H1 (cell line): Measurements from ENCODE around the gene ZNF669. TPM values are rescaled to one million over a fixed set of nuclear protein-coding genes. Genes with fewer than 3 reads are reported as not detected.

Source experiments
- CTCF ChIA-PET: fragments of 300-600 bp; sonication (Branson Sonifier 250); formaldehyde crosslinking; loops from one replicate; lab custom pipeline; 2021; ENCODE audit not compliant: partially characterized antibody; lab: Charles Lee
- POLR2A ChIA-PET: fragments of 300-600 bp; sonication (Branson Sonifier 250); formaldehyde crosslinking; loops from one replicate; lab custom pipeline; 2021; ENCODE audit warnings: inconsistent platforms; ENCODE audit not compliant: partially characterized antibody; lab: Charles Lee
- DNase-seq, 2 experiments: peaks; one replicate each; pipeline versions ENCODE4 v3.0.0 to v3.0.0-alpha.2; 2010 to 2022; ENCODE audit warnings: low spot score in 2 of 2, low read depth in 1 of 2, mixed read lengths in 1 of 2
- FAIRE-seq: peaks from 2 replicates; lab custom pipeline; 2011; peaks lifted over from hg19 to GRCh38; lab: Jason Lieb, UNC
- H2AFZ ChIP-seq: 2 replicates; pipeline ENCODE4 v1.8.1; 2012; ENCODE audit warnings: low read length, inconsistent platforms
- H2AK5ac ChIP-seq: 2 replicates; pipeline ENCODE4 v1.6.1; 2013; ENCODE audit warnings: low read depth, low read length
- H2BK120ac ChIP-seq: replicated peaks from 2 replicates; pipeline ENCODE3; 2013; ENCODE audit warnings: low read depth, low read length, inconsistent platforms
- H2BK12ac ChIP-seq: 2 replicates; pipeline ENCODE4 v1.6.1; 2013; ENCODE audit warnings: low read depth, low read length
- H2BK15ac ChIP-seq: 2 replicates; pipeline ENCODE4 v1.6.1; 2013; ENCODE audit warnings: low read length
- H2BK20ac ChIP-seq: 2 replicates; pipeline ENCODE4 v1.6.1; 2013; ENCODE audit warnings: low read length
- H2BK5ac ChIP-seq: 2 replicates; pipeline ENCODE4 v1.6.1; 2013; ENCODE audit warnings: low read depth, low read length
- H3K14ac ChIP-seq: 2 replicates; pipeline ENCODE4 v1.6.1; 2013; ENCODE audit warnings: inconsistent platforms; ENCODE audit not compliant: insufficient read length
- H3K18ac ChIP-seq: 2 replicates; pipeline ENCODE4 v1.6.1; 2013; ENCODE audit warnings: low read length; ENCODE audit errors: extremely low read depth
- H3K23ac ChIP-seq: 2 replicates; pipeline ENCODE4 v1.6.1; 2013; ENCODE audit warnings: inconsistent platforms; ENCODE audit not compliant: insufficient read length
- H3K23me2 ChIP-seq: 2 replicates; pipeline ENCODE4 v1.6.1; 2013; ENCODE audit warnings: low read depth, low read length
- H3K27ac ChIP-seq: 2 replicates; pipeline ENCODE4 v1.6.1; 2011; ENCODE audit warnings: low read depth, low read length, inconsistent platforms
- H3K27me3 ChIP-seq, 4 experiments: replicated peaks in 1 of 4; 1 replicate in 1 of 4; 2 replicates in 3 of 4; pipeline versions ENCODE4 v1.6.1 to v1.8.1; 2011 to 2013; ENCODE audit warnings: low read length in 3 of 4, mild to moderate bottlenecking in 3 of 4, inconsistent platforms in 2 of 4, mixed read lengths in 2 of 4, moderate library complexity in 1 of 4; ENCODE audit not compliant: control insufficient read depth in 3 of 4, insufficient read depth in 3 of 4; ENCODE audit errors: extremely low read depth in 1 of 4
- H3K36me3 ChIP-seq, 4 experiments: 2 replicates each; pipeline versions ENCODE4 v1.6.1 to v1.8.1; 2011 to 2013; ENCODE audit warnings: mild to moderate bottlenecking in 4 of 4, low read length in 3 of 4, moderate library complexity in 2 of 4, control low read depth in 1 of 4, inconsistent platforms in 1 of 4; ENCODE audit not compliant: insufficient read depth in 4 of 4, control insufficient read depth in 2 of 4
- H3K4ac ChIP-seq: replicated peaks from 2 replicates; pipeline ENCODE3; 2013; ENCODE audit warnings: low read length, low read depth, mixed read lengths, inconsistent platforms; ENCODE audit not compliant: insufficient read length
- H3K4me1 ChIP-seq, 4 experiments: replicated peaks in 1 of 4; 1 replicate in 1 of 4; 2 replicates in 3 of 4; pipeline versions ENCODE4 v1.6.1 to v1.8.1; 2011 to 2013; ENCODE audit warnings: low read length in 3 of 4, inconsistent platforms in 2 of 4, mixed read lengths in 1 of 4; ENCODE audit not compliant: insufficient read depth in 4 of 4, control insufficient read depth in 3 of 4
- H3K4me2 ChIP-seq, 2 experiments: 2 replicates each; pipeline versions ENCODE4 v1.6.1 to v1.8.1; 2011 to 2013; ENCODE audit warnings: low read depth in 2 of 2, low read length in 2 of 2, control low read depth in 1 of 2, inconsistent platforms in 1 of 2, mild to moderate bottlenecking in 1 of 2; ENCODE audit not compliant: insufficient read depth in 1 of 2
- H3K4me3 ChIP-seq, 4 experiments: fragments of 200-600, 300-600 bp in 1 of 4; sonication (generic), shearing (Covaris generic), sonication (Bioruptor Twin) in 1 of 4; 2 replicates each; pipeline versions ENCODE4 v1.5.1 to v1.8.1; 2011 to 2016; ENCODE audit warnings: low read length in 4 of 4, low read depth in 3 of 4, control low read depth in 2 of 4, inconsistent platforms in 2 of 4, mild to moderate bottlenecking in 2 of 4, mixed read lengths in 1 of 4, moderate library complexity in 1 of 4; ENCODE audit not compliant: insufficient read depth in 2 of 4; ENCODE audit errors: extremely low read depth in 1 of 4
- H3K56ac ChIP-seq: replicated peaks from 2 replicates; pipeline ENCODE3; 2013; ENCODE audit warnings: low read depth, mild to moderate bottlenecking, mixed read lengths, low read length, inconsistent platforms; ENCODE audit not compliant: insufficient read length
- H3K79me1 ChIP-seq: 2 replicates; pipeline ENCODE4 v1.6.1; 2013; ENCODE audit warnings: low read depth, low read length, control low read depth
- H3K79me2 ChIP-seq, 2 experiments: 2 replicates each; pipeline versions ENCODE4 v1.6.1 to v1.8.1; 2012 to 2013; ENCODE audit warnings: low read length in 2 of 2, mild to moderate bottlenecking in 2 of 2, inconsistent platforms in 1 of 2; ENCODE audit not compliant: insufficient read depth in 2 of 2, control insufficient read depth in 1 of 2
- H3K9ac ChIP-seq, 4 experiments: replicated peaks in 1 of 4; 1 replicate in 1 of 4; 2 replicates in 3 of 4; pipeline versions ENCODE4 v1.6.1 to v1.8.1; 2011 to 2013; ENCODE audit warnings: low read depth in 3 of 4, low read length in 3 of 4, control low read depth in 2 of 4, mild to moderate bottlenecking in 2 of 4, moderate library complexity in 2 of 4, inconsistent platforms in 1 of 4; ENCODE audit errors: extremely low read depth in 1 of 4
- H3K9me3 ChIP-seq, 2 experiments: 2 replicates each; pipeline versions ENCODE4 v1.6.1 to v1.8.1; 2012 to 2013; ENCODE audit warnings: mild to moderate bottlenecking in 2 of 2, moderate library complexity in 2 of 2, control low read depth in 1 of 2, inconsistent platforms in 1 of 2, low read depth in 1 of 2, low read length in 1 of 2, mixed read lengths in 1 of 2; ENCODE audit not compliant: insufficient read depth in 2 of 2
- H4K20me1 ChIP-seq, 2 experiments: replicated peaks in 1 of 2; 2 replicates each; pipeline versions ENCODE3 to v1.8.1; 2011 to 2013; ENCODE audit warnings: inconsistent platforms in 2 of 2, low read length in 2 of 2, mild to moderate bottlenecking in 1 of 2; ENCODE audit not compliant: insufficient read depth in 2 of 2, control insufficient read depth in 1 of 2
- H4K5ac ChIP-seq: 2 replicates; pipeline ENCODE4 v1.6.1; 2013; ENCODE audit warnings: low read length, low read depth, mixed read lengths, inconsistent platforms; ENCODE audit not compliant: insufficient read length
- H4K8ac ChIP-seq: 2 replicates; pipeline ENCODE4 v1.8.0; 2013; ENCODE audit warnings: mild to moderate bottlenecking, moderate library complexity, low read length, inconsistent platforms; ENCODE audit not compliant: insufficient read depth; ENCODE audit errors: extremely low read depth
- H4K91ac ChIP-seq: replicated peaks from 2 replicates; pipeline ENCODE3; 2013; ENCODE audit warnings: low read length, mixed read lengths, inconsistent platforms; ENCODE audit not compliant: insufficient read length
- CREB1 ChIP-seq: IDR thresholded peaks from 2 replicates; pipeline ENCODE4 v1.6.1; 2012; ENCODE audit warnings: inconsistent platforms
- FOSL1 ChIP-seq: IDR thresholded peaks from 2 replicates; pipeline ENCODE4 v1.6.1; 2011; ENCODE audit warnings: mild to moderate bottlenecking, low read depth, low read length, moderate library complexity; ENCODE audit not compliant: insufficient read depth
- MAFK ChIP-seq: IDR thresholded peaks from 2 replicates; pipeline ENCODE4 v1.6.1; 2012; ENCODE audit warnings: low read depth, mild to moderate bottlenecking, improper control_type of control experiment, low read length
- RAD21 ChIP-seq, 2 experiments: IDR thresholded peaks in 1 of 2; conservative IDR thresholded peaks in 1 of 2; 2 replicates each; pipeline ENCODE4 v1.6.1; 2011; ENCODE audit warnings: low read depth in 2 of 2, low read length in 2 of 2, improper control_type of control experiment in 1 of 2, inconsistent platforms in 1 of 2, mild to moderate bottlenecking in 1 of 2, moderate library complexity in 1 of 2
- RFX5 ChIP-seq: IDR thresholded peaks from 2 replicates; pipeline ENCODE4 v1.6.1; 2011; ENCODE audit warnings: low read depth, low read length, improper control_type of control experiment, borderline replicate concordance
- SIRT6 ChIP-seq: IDR thresholded peaks from one replicate; pipeline ENCODE4 v1.7.1; 2012; ENCODE audit warnings: low read length, inconsistent platforms
- SP4 ChIP-seq: IDR thresholded peaks from 2 replicates; pipeline ENCODE4 v1.6.1; 2012; ENCODE audit warnings: low read length, inconsistent platforms
- TBP ChIP-seq: IDR thresholded peaks from 2 replicates; pipeline ENCODE4 v1.6.1; 2011; ENCODE audit warnings: low read depth, low read length, improper control_type of control experiment
- WGBS, 2 experiments: shearing (Covaris generic) in 1 of 2; methylation state at CpG; one replicate each; pipeline versions ENCODE4 v1.1.6 to v1.1.7; 2013 to 2015; ENCODE audit warnings: low lambda C conversion rate in 2 of 2, mixed read lengths in 2 of 2, inconsistent platforms in 1 of 2, low coverage in 1 of 2, missing lambda C conversion rate in 1 of 2; ENCODE audit not compliant: insufficient replicate concordance in 2 of 2, insufficient coverage in 1 of 2, insufficient read length in 1 of 2; ENCODE audit errors: extremely low coverage in 1 of 2, missing lambda C conversion rate in 1 of 2; 5-methylcytosine and 5-hydroxymethylcytosine counted together
- long read RNA-seq, 2 experiments: library from RNA in 1 of 2; library from capped mRNA in 1 of 2; stranded (forward); transcript quantifications; one replicate each; pipeline ENCODE4 v2.0.0, GENCODE V29; 2021; ENCODE audit warnings: inconsistent platforms in 1 of 2
- polyA minus RNA-seq, 3 experiments: library from RNA; depleted of rRNA, polyadenylated mRNA; stranded (reverse); fragments of >200 nt; gene quantifications; 1 replicate in 2 of 3; 2 replicates in 1 of 3; pipeline ENCODE4 v1.2.3, GENCODE V29; 2011
- polyA plus RNA-seq, 7 experiments: library from polyadenylated mRNA; depleted of rRNA in 3 of 7; stranded (reverse) in 5 of 7; unstranded in 2 of 7; fragments of >200 nt in 5 of 7; fragments of 200-250 nt in 2 of 7; gene quantifications; 1 replicate in 5 of 7; 2 replicates in 1 of 7; 4 replicates in 1 of 7; pipeline versions ENCODE4 v1.2.1 to v1.2.3, GENCODE V29; 2011 to 2013; ENCODE audit warnings: missing spikeins in 2 of 7, mixed read lengths in 2 of 7
- total RNA-seq: library from RNA; stranded (reverse); fragmentation: NEBNext Ultra II Directional; extraction: Animal tissue kit (Norgen Biotek cat#: 25700); gene quantifications from 2 replicates; pipeline ENCODE4 v1.2.1, GENCODE V29; 2021

Gene ZNF669
- 19.6 and 20.3 TPM in 2 replicates for total RNA-seq
- 3.8 and 4.8 TPM in 2 replicates for polyA plus RNA-seq (2011; rRNA removed)
- 6.7 TPM for polyA plus RNA-seq (2011; cell fraction: cytosol; rRNA removed)
- polyA plus RNA-seq (2011; cell fraction: nucleus; rRNA removed): 4.8 TPM
- 7.8 to 11.6 TPM (median 9.9 TPM) in 4 replicates for polyA plus RNA-seq (2012, experiment 1 of 2)
- 2.4 TPM for polyA plus RNA-seq (2012, experiment 2 of 2)
- polyA plus RNA-seq (2013, experiment 1 of 2): 12.2 TPM
- polyA plus RNA-seq (2013, experiment 2 of 2): 14.2 TPM
- polyA minus RNA-seq (2011; rRNA and poly(A)+ RNA removed): 10.3 and 12.9 TPM in 2 replicates
- 11.7 TPM for polyA minus RNA-seq (2011; cell fraction: cytosol; rRNA and poly(A)+ RNA removed)
- 17.2 TPM for polyA minus RNA-seq (2011; cell fraction: nucleus; rRNA and poly(A)+ RNA removed)
- long read RNA-seq, experiment 1, partial matches to known transcripts: 1 of 1 reads
- long read RNA-seq, experiment 1, other reads (novel, unspliced or antisense): 0 of 1 reads
- long read RNA-seq, experiment 2, transcript ZNF669-204 (4 exons, 1,718 nt): major isoform, 5 of 6 reads
- long read RNA-seq, experiment 2, partial matches to known transcripts: 0 of 6 reads
- long read RNA-seq, experiment 2, other reads (novel, unspliced or antisense): 0 of 6 reads

- peak within 1 kb of the TSS; percentile 95 for H3K18ac ChIP-seq
- peak within 1 kb of the TSS; percentile 81 for H3K4ac ChIP-seq
- peak within 1 kb of the TSS; percentile 83 for H2BK120ac ChIP-seq
- H3K79me2 ChIP-seq: peaks cover 8 to 37% of the 10 kb centered on the region in 2 experiments
- H2BK5ac ChIP-seq: peak within 1 kb of the TSS; percentile 99
- H3K4me2 ChIP-seq: peak within 1 kb of the TSS; percentile 69 to 72
- H3K9me3 ChIP-seq: 0 out of 4 replicates have a peak, but pooled peaks cover 0 to 3% of the 10 kb centered on the region in 2 experiments
- H2AK5ac ChIP-seq: peak within 1 kb of the TSS; percentile 33; the same call in 1 of the 2 replicates
- ChIA-PET CTCF (interaction anchor here (1.1 kb wide), 2 partner anchors 18 to 25 kb away, joined by 3 to 4 read pairs; partner anchors contain the start of gene ZNF670), POLR2A (interaction anchor here (0.6 to 3.7 kb wide), 7 partner anchors 10 to 167 kb away, joined by 3 to 11 read pairs (median 3); partner anchors contain the start of gene ZNF670)
- peak within 1 kb of the TSS; percentile 93 to 97 (median 94) for H3K4me3 ChIP-seq
- no peak within 1 kb of the TSS for H3K23ac ChIP-seq
- no peaks in the 10 kb centered on the region for H3K23me2 ChIP-seq
- H4K8ac ChIP-seq: peak within 1 kb of the TSS; percentile 99
- H3K27me3 ChIP-seq: no peaks in the 10 kb centered on the region; a peak in 2 of 7 replicates
- peak within 1 kb of the TSS; percentile 91 for H3K27ac ChIP-seq
- peak within 1 kb of the TSS; percentile 74 for H4K91ac ChIP-seq
- H2BK12ac ChIP-seq: peak within 1 kb of the TSS; percentile 17; the same call in 1 of the 2 replicates
- 0 out of 2 replicates have a peak, but pooled peaks cover 3% of the 10 kb centered on the region for H3K79me1 ChIP-seq
- H3K56ac ChIP-seq: peak within 1 kb of the TSS; percentile 79
- no peak within 1 kb of the TSS for H3K14ac ChIP-seq
- peak; percentile 57 for FAIRE-seq
- H4K20me1 ChIP-seq: peaks cover 4% of the 10 kb centered on the region in 2 experiments
- H3K36me3 ChIP-seq: peaks cover 16 to 31% (median 26%) of the 10 kb centered on the region in 4 experiments
- H2AFZ ChIP-seq: peak within 1 kb of the TSS; percentile 63; the same call in 1 of the 2 replicates
- peak within 1 kb of the TSS; percentile 85 to 95 (median 94) for H3K9ac ChIP-seq
- H4K5ac ChIP-seq: peak within 1 kb of the TSS; percentile 96
- 1% methylated on average over 38 of the region's 58 CpGs; no CpG with 5 or more reads in 1 of the 2 experiments for WGBS, 2 experiments
- 0 out of 2 replicates have a peak within 1 kb of the TSS, but pooled peaks have one; percentile 48 for H2BK20ac ChIP-seq
- H2BK15ac ChIP-seq: no peak within 1 kb of the TSS
- peaks cover 1 to 15% (median 6%) of the 10 kb centered on the region in 4 experiments; a peak in 5 of 7 replicates for H3K4me1 ChIP-seq
- DNase-seq: peak; percentile 87 to 98
- TF ChIP-seq CREB1 (peak; percentile 86), RFX5 (no peak), MAFK (no peak), TBP (peak; percentile 86), RAD21 (IDR thresholded peaks at IDR 0.05 in 1 of 2, conservative IDR thresholded peaks at IDR 0.05 in 1 of 2; ENCODE audit: low read depth in 2 of 2, low read length in 2 of 2) (no peak), SIRT6 (no peak), SP4 (peak; percentile 84), FOSL1 (no peak)
Observed at GRCh38 chr1:247103859-247104591, at the start of gene ZNF669. Gene ZNF669, minus strand, starts transcription at chr1:247104356. Its CDS starts 157 bp downstream, at chr1:247104199.
